CD4-positive, alpha-beta T cell treated with Interleukin-17A for 1 hour (primary cell): Measurements from ENCODE around the gene EIF2B2.

Experiments used
- DNase-seq: peaks from one replicate; pipeline ENCODE4 v3.0.0-alpha.2; 2020

EIF2B2 gene

GRCh38 chr14:75046275-75046674, 43.6 kb downstream of the EIF2B2 start:
- no peak for DNase-seq

DNA sequence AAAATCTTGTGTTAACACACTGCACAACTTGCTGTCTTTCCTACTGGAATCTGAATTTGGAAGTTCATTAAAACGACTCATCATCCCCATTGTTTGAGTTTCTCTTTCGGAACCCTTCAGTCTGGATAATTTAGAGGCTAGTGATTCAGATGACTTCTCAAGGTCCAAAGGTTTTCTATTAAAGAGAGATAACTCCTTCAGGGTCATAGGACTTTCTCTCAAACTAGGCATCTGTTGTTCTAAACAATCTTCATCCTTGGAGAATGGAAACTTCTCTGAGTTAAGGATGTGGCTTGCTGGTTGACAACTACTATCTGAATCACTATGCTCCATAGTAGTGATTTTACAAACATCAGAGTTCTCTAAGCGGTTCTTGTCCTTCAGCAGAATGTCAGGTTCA, 44.2 kb downstream of the EIF2B2 start:
- DNase-seq = no peak

DNA sequence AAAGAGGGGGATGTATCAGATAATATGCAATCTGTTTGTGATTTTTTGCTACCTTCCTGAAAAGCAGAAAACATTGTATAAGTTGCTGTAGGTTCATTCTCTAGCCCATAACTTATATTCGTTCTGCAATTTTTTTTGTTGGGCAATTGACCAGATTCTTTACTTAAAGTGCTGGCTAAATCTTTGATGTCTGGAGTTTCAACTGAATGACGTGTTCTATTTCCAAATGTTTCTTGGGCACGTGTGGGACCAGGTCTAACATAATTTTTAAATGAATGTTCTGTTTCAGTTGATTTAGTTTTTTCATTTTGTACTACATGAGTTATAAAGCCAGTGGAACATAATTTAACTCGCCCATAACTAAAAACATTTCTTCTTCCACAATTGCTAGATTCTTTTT, 44.8 kb downstream of the EIF2B2 start:
- DNase-seq = no peak

DNA sequence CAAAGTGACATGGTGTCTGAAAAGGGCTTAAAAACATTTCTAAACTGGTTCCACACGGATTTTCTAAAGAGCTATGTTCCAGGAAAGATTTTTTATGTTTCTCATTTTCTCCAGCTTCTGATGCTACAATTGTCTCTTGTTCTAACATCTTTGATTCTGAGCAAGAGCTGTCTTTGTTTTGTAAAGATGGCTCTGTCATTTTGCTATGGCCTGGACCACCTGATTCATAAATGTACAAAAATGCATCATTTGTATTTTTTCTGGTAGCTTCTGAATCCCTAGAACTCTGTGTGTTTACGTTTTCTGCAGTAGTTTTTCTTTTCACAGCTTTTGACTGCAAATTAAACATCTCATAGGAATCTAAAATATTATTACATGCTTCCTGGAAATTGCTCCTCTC, 45.4 kb downstream of the EIF2B2 start:
- no peak for DNase-seq

GRCh38 chr14:75049136-75049535, 46.4 kb downstream of the EIF2B2 start:
- DNase-seq = no peak

DNA sequence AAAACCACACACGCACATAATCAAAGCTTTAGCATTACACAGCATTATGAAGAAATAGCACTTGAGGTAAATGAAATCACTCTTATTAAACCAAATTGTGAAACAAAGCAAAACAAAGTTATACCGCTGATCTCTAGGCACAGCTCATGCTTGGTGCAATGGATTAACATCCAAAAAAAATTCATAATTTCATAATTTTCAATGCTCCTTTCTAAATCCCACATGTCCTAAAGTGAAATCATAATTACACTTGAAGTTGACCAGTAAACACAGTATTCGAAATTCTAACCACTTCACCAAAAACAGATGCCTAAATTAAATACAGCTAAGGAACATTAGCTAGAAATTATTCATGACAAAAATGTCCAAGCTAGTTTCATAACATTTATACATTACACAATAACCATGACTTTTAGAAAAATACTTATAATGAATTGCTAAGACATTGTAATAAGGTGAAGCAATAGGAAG, 47.0 kb downstream of the EIF2B2 start:
- DNase-seq = no peak

GRCh38 chr14:75050852-75051555, 48.3 kb downstream of the EIF2B2 start, which contains the start of gene MLH3:
MLH3 (minus strand) TSS chr14:75051467; CDS start chr14:75049655, 1,812 bp downstream.
- DNase-seq = peak; percentile 81

DNA sequence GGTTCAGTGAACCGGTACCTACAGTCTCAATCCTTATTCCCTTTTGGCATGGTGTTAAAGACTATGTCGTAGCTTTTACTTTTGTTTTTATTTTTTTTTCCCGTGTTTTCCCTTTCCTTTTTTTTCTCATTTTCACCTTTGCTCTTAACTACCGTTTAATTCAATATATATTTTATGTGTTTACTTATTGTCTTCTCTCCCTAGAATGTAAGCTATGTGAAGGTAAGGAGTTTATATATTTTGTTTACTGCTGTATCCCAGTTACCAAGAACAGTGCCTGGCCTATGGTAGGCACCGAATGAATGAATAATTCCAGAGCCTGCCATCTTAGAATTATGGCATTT, 48.8 kb downstream of the EIF2B2 start:
- no peak for DNase-seq

GRCh38 chr14:75053396-75054291, 50.9 kb downstream of the EIF2B2 start:
- no peak for DNase-seq

GRCh38 chr14:75054421-75054820, 51.7 kb downstream of the EIF2B2 start:
- no peak for DNase-seq

GRCh38 chr14:75059642-75060041, 56.9 kb downstream of the EIF2B2 start:
- no peak for DNase-seq

DNA sequence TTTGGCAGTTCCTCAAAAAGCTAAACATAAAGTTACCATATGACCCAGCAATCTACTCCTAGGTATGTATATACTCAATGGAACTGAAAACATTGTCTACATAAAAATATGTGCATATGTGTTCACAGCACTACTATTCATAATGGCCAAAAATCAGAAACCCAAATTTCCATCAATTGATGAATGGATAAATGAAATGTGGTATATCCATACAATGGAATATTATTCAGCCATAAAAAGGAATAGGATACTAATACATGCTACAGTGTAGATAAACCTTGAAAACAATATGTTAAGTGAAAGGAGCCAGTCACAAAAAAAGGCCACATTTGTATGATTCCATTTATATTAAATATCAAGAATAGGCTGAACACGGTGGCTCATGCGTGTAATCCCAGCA, 57.7 kb downstream of the EIF2B2 start:
- no peak for DNase-seq
